GM12873 (cell line): ENCODE results near the gene AARS2.

Source experiments
- CTCF ChIP-seq: IDR thresholded peaks from 2 replicates; pipeline ENCODE4 v1.5.1; 2012; ENCODE audit warnings: low read depth, mild to moderate bottlenecking, moderate library complexity, low read length, control low read depth; ENCODE audit not compliant: insufficient read depth; ENCODE audit errors: missing control alignments

The AARS2 gene

GRCh38 chr6:44303842-44304241, 9.3 kb downstream of the AARS2 start:
- TF ChIP-seq CTCF = no peak

GRCh38 chr6:44302856-44303255, 10.3 kb downstream of the AARS2 start:
- no peak for TF ChIP-seq CTCF

GRCh38 chr6:44301782-44302564, 11.2 kb downstream of the AARS2 start:
- no peak for TF ChIP-seq CTCF

GRCh38 chr6:44301106-44301505, 12.0 kb downstream of the AARS2 start:
- no peak for TF ChIP-seq CTCF

GRCh38 chr6:44300292-44300823, 12.8 kb downstream of the AARS2 start:
- TF ChIP-seq CTCF = no peak

- TF ChIP-seq CTCF = no peak
These were observed 14.3 kb downstream of the AARS2 start for GRCh38 chr6:44298864-44299263.

- no peak for TF ChIP-seq CTCF
These were observed 14.9 kb downstream of the AARS2 start for GRCh38 chr6:44298055-44298803.
